Stimulated activated naive CD8-positive, alpha-beta T cell treated with anti-CD3 and anti-CD28 coated beads, Interleukin-15, Interleukin-2, amounts not matched to agents 100 ng/mL and 50 ng/mL, for 24 hours (primary cell): ENCODE measurements around the gene MEGF9.
"Not testable (repeated sequence)": the region's sequence is repeated elsewhere in the genome, so short reads cannot be mapped to it uniquely, and the experiment has no call there.

Source experiments
- H3K27ac Mint-ChIP-seq: one replicate; pipeline ENCODE4 v1.8.0; 2021; ENCODE audit warnings: mild to moderate bottlenecking, mixed read lengths
- H3K27me3 Mint-ChIP-seq: one replicate; pipeline ENCODE4 v1.8.0; 2021; ENCODE audit warnings: mixed read lengths
- H3K36me3 Mint-ChIP-seq: one replicate; pipeline ENCODE4 v1.8.0; 2021; ENCODE audit warnings: low read depth, mixed read lengths
- H3K4me1 Mint-ChIP-seq: one replicate; pipeline ENCODE4 v1.8.0; 2021; ENCODE audit warnings: low read depth, mixed read lengths
- H3K4me3 Mint-ChIP-seq: one replicate; pipeline ENCODE4 v1.8.0; 2021; ENCODE audit warnings: mild to moderate bottlenecking, mixed read lengths
- H3K9me3 Mint-ChIP-seq: one replicate; pipeline ENCODE4 v1.8.0; 2021; ENCODE audit warnings: mixed read lengths

MEGF9 gene

DNA sequence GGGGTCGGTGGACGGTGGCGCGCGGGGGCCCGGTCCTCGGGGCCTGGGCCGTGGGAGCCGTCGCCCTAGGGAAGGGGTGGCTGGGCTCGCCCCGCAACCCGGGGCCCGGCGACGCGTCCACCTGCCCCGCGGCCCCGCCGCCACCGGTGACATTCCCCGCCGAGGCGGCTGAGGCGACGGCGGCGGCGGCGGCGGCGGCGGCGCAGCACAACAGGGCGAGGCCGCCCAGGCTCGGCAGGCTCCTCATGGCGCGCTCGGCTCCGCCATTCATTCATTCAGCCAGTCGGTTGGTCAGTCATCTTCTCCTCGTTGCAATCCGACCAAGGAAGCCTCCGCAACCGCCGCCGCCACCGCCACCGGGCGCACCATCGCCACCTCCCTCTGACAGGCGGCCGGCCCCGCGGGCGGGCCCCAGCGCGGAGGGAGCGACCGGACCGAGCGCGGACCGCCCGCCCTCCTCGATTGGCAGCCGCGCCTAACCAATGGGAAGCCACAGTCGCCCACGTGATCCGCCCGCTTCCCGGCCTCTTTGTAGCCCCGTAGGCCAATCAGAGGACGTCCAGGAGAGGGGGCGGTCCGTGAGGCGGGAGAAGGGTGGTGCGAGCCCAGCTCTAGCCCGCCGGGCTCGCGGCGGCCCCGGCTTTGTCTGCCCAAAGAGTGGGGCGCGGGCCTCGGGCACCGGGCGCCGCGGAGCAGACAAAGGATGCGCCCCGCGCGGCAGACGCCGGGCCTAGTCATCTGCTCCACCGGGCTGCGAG lies at the start of gene MEGF9:
TSS of gene MEGF9 (minus strand) at position 383 of the 758 bp plus-strand sequence. CDS start at position 271, 112 bp downstream.
- Mint-ChIP-seq H3K4me3 (peak within 1 kb of the TSS; percentile 84), H3K27ac (peak within 1 kb of the TSS; percentile 65), H3K4me1 (peaks cover 43% of the 10 kb centered on the region), H3K36me3 (no peaks in the 10 kb centered on the region), H3K9me3 (no peaks in the 10 kb centered on the region), H3K27me3 (no peaks in the 10 kb centered on the region)

DNA sequence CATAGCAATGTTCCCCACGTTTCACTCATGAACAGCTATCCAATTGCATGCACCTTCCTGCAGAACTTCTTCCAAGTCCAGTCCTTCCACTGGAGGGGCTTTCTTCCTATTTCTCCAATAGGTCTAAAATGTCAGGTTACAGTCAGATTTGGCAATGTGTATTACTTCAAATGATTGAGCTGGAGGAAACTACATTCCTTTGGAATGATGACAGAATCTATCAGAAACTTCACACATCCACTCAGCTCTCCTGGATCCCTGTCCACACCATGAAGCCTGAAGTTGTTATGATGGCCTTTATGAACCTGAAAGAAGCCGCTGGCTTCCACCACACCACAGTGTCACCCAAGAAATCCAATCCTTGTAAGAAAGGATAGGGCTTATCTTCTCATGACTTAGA lies 46.7 kb upstream of the MEGF9 start:
- Mint-ChIP-seq H3K4me3 (no peak overlapping the region), H3K4me1 (peaks cover 30% of the 10 kb centered on the region)

GRCh38 chr9:120759755-120760400 lies 45.6 kb upstream of the MEGF9 start:
- peaks cover 31% of the 10 kb centered on the region for H3K4me1 Mint-ChIP-seq
- H3K4me3 Mint-ChIP-seq: no peak overlapping the region
- peaks cover 58% of the 10 kb centered on the region for H3K36me3 Mint-ChIP-seq

More for the DNA sequence above, 46.7 kb upstream of the MEGF9 start:
- H3K36me3 Mint-ChIP-seq: peaks cover 66% of the 10 kb centered on the region
- no peaks in the 10 kb centered on the region for H3K9me3 Mint-ChIP-seq
- no peaks in the 10 kb centered on the region for H3K27me3 Mint-ChIP-seq
- H3K27ac Mint-ChIP-seq: no peak overlapping the region

DNA sequence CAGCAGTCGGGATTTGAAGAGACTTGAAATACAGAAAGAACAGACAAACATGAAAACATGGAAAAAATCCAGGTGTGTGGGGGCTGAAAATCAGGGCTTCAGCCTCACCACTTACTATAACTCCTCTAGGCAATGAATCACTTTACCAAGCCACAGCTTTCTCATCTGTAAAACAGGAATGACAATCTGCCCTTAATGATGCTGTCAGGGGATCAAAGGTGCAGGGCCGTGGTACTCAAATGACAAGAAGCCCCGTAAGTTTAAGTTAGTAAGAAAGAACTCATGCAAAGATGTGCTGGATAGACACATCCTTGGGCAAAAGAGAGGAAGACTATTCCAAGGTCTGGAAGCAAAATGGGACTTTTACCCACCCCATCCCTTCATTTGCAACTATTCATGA lies 44.3 kb upstream of the MEGF9 start:
- Mint-ChIP-seq H3K36me3 (peaks cover 48% of the 10 kb centered on the region), H3K27me3 (no peaks in the 10 kb centered on the region), H3K27ac (no peak overlapping the region), H3K4me1 (peaks cover 31% of the 10 kb centered on the region), H3K4me3 (no peak overlapping the region), H3K9me3 (no peaks in the 10 kb centered on the region)

More at GRCh38 chr9:120759755-120760400, 45.6 kb upstream of the MEGF9 start:
- Mint-ChIP-seq H3K27ac (no peak overlapping the region), H3K27me3 (no peaks in the 10 kb centered on the region), H3K9me3 (no peaks in the 10 kb centered on the region)

GRCh38 chr9:120757026-120757913 lies 43.0 kb upstream of the MEGF9 start:
- Mint-ChIP-seq H3K27me3 (no peaks in the 10 kb centered on the region), H3K27ac (peak overlapping the region; percentile 53), H3K36me3 (peaks cover 38% of the 10 kb centered on the region), H3K4me1 (peaks cover 31% of the 10 kb centered on the region), H3K4me3 (no peak overlapping the region), H3K9me3 (no peaks in the 10 kb centered on the region)

DNA sequence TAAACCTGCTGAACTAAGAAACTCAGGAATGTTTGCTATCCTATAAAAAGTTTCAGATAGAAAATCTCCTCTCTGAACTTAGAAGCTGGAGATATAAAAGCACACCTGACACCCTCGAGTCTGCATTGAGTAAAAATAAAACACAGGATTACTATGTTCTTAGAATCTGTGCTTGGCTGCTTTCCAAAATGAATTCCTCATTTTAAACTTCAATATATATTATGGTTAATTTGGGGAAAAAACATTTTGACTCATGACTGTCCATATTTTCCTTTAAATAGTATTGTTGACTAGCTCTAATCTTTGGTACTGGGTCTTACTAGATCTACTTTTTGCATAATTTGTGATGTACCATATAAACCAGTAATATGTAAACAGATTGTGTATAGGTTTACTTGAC lies 42.3 kb upstream of the MEGF9 start:
- H3K4me3 Mint-ChIP-seq: no peak overlapping the region
- H3K9me3 Mint-ChIP-seq: no peaks in the 10 kb centered on the region
- H3K36me3 Mint-ChIP-seq: peaks cover 33% of the 10 kb centered on the region
- no peak overlapping the region for H3K27ac Mint-ChIP-seq
- peaks cover 31% of the 10 kb centered on the region for H3K4me1 Mint-ChIP-seq
- no peaks in the 10 kb centered on the region for H3K27me3 Mint-ChIP-seq

DNA sequence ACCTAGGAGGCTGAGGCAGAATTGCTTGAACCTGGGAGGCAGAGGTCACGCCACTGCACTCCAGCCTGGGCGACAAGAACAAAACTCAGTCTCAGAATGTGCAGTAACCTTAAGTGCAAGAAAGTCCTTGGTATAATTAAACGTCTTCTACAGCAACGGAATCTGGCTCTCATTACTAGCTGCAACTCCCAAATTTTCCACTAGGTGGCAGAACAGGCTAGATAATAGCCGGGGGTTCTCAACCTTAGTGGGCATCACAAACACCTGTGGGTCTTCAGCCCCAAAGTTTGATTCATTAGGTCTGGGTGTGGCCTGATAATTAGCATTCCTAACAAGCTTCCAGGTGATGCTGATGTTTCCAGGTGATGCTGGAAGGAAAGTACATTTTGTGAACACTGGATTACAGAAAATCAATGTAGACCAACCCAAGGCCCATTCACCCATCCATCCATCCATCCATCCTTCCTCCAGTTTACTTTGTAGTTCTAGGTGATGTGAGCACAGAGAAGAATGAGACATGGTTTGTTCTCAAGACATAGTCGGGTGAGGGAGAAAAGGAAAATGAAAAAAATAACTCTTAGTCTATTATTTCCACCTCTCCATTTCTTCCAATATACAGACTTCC lies 41.7 kb upstream of the MEGF9 start:
- Mint-ChIP-seq H3K4me1 (peaks cover 31% of the 10 kb centered on the region), H3K9me3 (no peaks in the 10 kb centered on the region)

DNA sequence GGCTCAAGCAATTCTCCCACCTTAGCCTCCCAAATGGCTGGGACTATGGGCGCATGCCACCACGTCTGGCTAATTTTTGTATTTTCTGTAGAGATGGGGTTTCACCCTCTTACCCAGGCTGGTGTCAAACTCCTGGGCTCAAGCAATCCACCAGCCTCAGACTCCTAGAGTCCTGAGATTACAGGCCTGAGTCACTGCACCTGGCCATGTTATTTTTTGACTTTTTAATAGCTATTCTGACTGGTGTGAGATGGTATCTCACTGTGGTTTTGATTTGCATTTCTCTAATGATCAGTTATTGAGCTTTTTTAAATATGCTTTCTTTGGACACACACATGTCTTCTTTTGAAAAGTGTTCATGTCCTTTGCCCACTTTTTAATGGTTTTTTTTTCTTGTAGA lies 40.8 kb upstream of the MEGF9 start:
- no peak overlapping the region for H3K4me3 Mint-ChIP-seq
- H3K4me1 Mint-ChIP-seq: peaks cover 31% of the 10 kb centered on the region
- no peaks in the 10 kb centered on the region for H3K27me3 Mint-ChIP-seq
- no peak overlapping the region for H3K27ac Mint-ChIP-seq
- peaks cover 23% of the 10 kb centered on the region for H3K36me3 Mint-ChIP-seq
- H3K9me3 Mint-ChIP-seq: no peaks in the 10 kb centered on the region

More for the DNA sequence above, 41.7 kb upstream of the MEGF9 start:
- Mint-ChIP-seq H3K27ac (no peak overlapping the region), H3K36me3 (peaks cover 27% of the 10 kb centered on the region), H3K27me3 (no peaks in the 10 kb centered on the region), H3K4me3 (no peak overlapping the region)

- H3K27ac Mint-ChIP-seq: no peak overlapping the region
- H3K27me3 Mint-ChIP-seq: no peaks in the 10 kb centered on the region
- H3K4me3 Mint-ChIP-seq: no peak overlapping the region
- no peaks in the 10 kb centered on the region for H3K9me3 Mint-ChIP-seq
- H3K4me1 Mint-ChIP-seq: no peaks in the 10 kb centered on the region
- H3K36me3 Mint-ChIP-seq: no peaks in the 10 kb centered on the region
Measured at GRCh38 chr9:120750421-120750820, 36.2 kb upstream of the MEGF9 start.

DNA sequence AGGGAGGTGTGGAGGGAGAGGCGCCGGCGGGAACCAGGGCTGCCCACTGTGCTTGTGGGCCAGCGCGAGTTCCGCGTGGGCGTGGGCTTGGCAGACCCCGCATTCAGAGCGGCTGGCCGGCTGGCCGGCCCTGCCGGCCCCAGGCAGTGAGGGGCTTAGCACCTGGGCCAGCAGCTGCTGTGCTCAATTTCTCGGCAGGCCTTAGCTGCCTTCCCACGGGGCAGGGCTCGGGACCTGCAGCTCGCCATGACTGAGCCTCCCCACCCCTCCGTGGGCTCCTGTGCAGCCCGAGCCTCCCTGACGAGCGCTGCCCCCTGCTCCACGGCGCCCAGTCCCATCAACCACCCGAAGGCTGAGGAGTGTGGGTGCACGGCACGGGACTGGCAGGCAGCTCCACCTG lies 32.1 kb upstream of the MEGF9 start:
- not testable (repeated sequence) for H3K9me3 Mint-ChIP-seq, H3K27me3 Mint-ChIP-seq, H3K4me3 Mint-ChIP-seq, H3K36me3 Mint-ChIP-seq, H3K27ac Mint-ChIP-seq, H3K4me1 Mint-ChIP-seq

DNA sequence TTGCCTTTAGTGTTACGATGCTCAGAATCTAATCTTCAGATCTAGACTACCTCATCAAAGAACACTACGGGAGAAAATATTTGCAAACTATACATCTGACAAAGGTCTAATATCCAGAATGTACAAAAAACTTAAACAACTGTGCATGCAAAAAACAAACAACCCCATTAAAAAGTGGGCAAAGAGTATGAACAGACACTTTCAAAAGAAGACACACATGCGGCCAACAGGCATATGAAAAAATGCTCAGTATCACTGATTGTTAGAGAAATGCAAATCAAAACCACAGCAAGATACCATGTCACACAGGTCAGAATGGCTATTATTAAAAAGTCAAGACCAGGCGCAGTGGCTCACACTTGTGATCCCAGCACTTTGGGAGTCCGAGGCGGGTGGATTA lies 31.0 kb upstream of the MEGF9 start:
- Mint-ChIP-seq H3K36me3 (no peaks in the 10 kb centered on the region), H3K4me3 (no peak overlapping the region), H3K27me3 (no peaks in the 10 kb centered on the region), H3K4me1 (no peaks in the 10 kb centered on the region), H3K27ac (no peak overlapping the region), H3K9me3 (no peaks in the 10 kb centered on the region)

DNA sequence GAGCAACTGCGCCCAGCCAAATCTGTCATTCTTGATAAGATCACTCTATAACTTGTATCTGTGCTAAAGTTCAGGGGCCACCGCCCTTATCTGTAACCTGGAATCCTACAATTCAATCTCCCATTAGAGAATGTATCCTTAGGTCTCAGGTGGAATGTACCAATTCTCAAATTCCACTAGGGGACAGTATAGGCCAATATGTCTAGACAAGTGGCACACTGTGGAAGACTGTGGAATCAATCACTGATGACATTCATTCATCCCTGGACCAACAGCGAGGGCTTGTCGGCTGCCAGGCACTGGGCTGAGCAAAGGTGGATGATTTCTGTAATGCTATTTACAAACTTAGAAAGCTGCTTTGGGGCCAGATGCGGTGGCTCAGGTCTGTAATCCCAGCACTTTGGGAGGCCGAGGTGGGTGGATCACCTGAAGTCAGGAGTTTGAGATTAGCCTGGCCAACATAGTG lies 28.7 kb upstream of the MEGF9 start:
- Mint-ChIP-seq H3K4me3 (no peak overlapping the region), H3K27me3 (no peaks in the 10 kb centered on the region), H3K27ac (no peak overlapping the region), H3K4me1 (no peaks in the 10 kb centered on the region), H3K36me3 (no peaks in the 10 kb centered on the region), H3K9me3 (no peaks in the 10 kb centered on the region)

DNA sequence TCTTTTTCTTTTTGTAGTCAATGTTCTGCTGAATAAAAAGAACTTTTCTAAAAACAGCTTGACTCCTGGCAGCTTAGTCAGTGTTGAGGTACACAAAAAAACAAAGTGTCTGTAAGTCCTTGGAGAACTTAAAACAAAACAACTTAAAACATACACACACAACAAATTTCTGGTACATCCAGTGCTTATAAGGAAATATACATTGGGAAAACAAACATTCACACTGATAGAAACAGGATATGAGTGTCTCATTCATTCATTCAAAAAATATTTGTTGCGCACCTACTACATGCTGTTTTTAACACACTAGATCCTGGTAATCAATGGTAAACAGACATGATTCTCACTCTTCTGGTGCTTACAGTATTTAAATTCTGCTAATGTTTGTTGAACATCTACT lies 27.4 kb upstream of the MEGF9 start:
- Mint-ChIP-seq H3K27me3 (no peaks in the 10 kb centered on the region), H3K4me3 (no peak overlapping the region), H3K27ac (no peak overlapping the region), H3K36me3 (no peaks in the 10 kb centered on the region), H3K4me1 (no peaks in the 10 kb centered on the region), H3K9me3 (no peaks in the 10 kb centered on the region)

DNA sequence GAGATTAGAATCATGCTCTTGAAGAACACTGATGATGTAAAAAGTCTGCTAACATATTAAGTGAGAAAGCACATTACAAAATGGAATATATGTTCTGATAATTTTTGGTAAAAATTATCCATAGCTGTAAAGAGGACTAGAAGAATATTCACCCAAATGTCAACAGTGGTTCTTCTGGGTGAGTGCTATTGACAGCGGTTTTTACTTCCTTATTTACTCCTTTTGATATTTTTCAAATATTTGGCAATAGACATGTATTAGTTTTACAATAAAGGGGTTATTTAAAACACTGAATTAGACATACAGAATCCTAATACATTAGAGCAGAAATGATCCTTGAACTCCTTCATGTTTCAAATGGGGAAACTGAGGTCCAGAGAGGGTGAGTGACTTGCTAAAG lies 26.9 kb upstream of the MEGF9 start:
- no peak overlapping the region for H3K4me3 Mint-ChIP-seq
- H3K9me3 Mint-ChIP-seq: no peaks in the 10 kb centered on the region
- no peaks in the 10 kb centered on the region for H3K4me1 Mint-ChIP-seq
- H3K27ac Mint-ChIP-seq: no peak overlapping the region
- no peaks in the 10 kb centered on the region for H3K27me3 Mint-ChIP-seq
- no peaks in the 10 kb centered on the region for H3K36me3 Mint-ChIP-seq
